ENCODE data around the gene MSH4.
"Not testable (repeated sequence)": the region's sequence is repeated elsewhere in the genome, so short reads cannot be mapped to it uniquely, and the experiment has no call there.

MSH4 gene

DNA sequence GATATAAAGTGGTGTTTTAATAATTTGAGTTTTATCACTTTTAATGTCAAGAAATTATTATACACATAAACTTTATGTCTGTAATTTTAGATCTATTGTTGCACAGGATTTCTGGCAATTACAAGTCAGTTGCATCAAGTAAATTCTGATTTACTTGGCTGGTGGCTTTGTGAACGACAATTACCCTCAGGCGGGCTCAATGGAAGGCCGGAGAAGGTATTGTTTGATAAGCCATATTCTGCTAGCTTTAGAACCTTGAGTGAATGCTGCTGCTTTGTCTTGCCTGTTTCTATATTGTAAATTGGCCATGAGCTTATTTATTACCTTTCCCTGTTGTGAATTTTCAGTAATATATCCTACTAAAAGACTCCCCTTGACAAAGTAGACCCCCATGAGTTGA is 4.6 kb upstream of the MSH4 start:
- H3K4me3 ChIP-seq (ENCODE audit: low read depth, low read length) = no peak overlapping the region
- TF ChIP-seq, protein P1, sequence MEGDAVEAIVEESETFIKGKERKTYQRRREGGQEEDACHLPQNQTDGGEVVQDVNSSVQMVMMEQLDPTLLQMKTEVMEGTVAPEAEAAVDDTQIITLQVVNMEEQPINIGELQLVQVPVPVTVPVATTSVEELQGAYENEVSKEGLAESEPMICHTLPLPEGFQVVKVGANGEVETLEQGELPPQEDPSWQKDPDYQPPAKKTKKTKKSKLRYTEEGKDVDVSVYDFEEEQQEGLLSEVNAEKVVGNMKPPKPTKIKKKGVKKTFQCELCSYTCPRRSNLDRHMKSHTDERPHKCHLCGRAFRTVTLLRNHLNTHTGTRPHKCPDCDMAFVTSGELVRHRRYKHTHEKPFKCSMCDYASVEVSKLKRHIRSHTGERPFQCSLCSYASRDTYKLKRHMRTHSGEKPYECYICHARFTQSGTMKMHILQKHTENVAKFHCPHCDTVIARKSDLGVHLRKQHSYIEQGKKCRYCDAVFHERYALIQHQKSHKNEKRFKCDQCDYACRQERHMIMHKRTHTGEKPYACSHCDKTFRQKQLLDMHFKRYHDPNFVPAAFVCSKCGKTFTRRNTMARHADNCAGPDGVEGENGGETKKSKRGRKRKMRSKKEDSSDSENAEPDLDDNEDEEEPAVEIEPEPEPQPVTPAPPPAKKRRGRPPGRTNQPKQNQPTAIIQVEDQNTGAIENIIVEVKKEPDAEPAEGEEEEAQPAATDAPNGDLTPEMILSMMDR (IDR thresholded peaks at IDR 0.05; ENCODE audit: low read depth, low read length) = no peak

DNA sequence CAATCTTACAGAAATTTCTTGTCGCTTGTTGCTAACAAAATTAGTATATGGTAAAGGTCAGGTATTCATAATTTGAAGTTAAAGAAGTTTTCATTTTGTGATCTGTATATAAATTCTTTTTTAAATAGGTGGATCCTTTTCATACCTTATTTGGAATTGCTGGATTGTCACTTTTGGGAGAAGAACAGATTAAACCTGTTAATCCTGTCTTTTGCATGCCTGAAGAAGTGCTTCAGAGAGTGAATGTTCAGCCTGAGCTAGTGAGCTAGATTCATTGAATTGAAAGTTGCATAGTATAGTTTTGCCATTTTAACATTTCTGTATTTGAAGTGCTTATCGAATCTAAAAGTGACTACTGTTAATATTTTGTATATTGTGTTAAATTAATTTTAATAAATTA is 2.3 kb upstream of the MSH4 start:
- TF ChIP-seq, protein P1 (IDR thresholded peaks at IDR 0.05; ENCODE audit: low read depth, low read length) = no peak
- H3K4me3 ChIP-seq (ENCODE audit: low read depth, low read length) = no peak overlapping the region

DNA sequence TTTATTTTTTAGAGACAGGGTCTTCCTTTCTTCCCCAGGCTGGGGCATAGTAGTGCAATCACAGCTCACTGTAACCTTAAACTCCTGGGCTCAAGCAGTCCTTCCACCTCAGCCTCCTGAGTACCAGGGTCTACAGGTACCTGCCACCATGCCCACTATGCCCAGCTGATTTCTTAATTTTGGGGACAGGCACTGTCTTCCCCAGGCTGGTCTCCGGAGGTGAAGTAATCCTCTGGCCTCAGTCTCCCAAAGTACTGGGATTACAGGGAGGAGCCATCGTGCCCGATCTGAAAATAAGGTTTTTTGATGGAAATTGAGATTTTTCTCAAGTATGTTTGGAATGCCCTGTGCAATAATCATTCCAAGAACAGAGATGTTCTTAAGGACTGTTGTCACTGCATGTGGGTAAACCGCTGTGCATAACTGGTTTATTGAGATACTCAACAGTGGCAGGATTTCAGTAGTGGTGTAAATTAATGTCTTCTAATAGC is 934 bp upstream of the MSH4 start:
- TF ChIP-seq, protein P1 (IDR thresholded peaks at IDR 0.05; ENCODE audit: low read depth, low read length) = no peak
- no peak overlapping the region for H3K4me3 ChIP-seq (ENCODE audit: low read depth, low read length)

DNA sequence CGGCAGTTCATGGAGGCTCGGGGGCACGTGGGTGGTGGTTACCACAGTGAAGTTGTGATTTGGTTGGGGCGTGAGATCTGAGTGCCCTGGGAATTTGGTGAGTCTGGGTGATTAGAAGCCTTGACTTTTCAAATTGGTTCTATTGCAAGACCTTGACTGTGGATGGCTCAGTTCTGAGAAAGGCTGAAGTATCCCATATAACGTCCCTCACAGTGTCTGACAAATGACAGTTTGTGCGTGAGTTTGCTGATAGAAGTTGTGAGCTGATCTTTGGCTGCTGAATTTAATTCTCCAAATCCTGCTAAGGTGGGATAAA is 549 bp downstream of the MSH4 start:
- no peak overlapping the region for H3K4me3 ChIP-seq (ENCODE audit: low read depth, low read length)
- TF ChIP-seq, protein P1 (IDR thresholded peaks at IDR 0.05; ENCODE audit: low read depth, low read length) = no peak

DNA sequence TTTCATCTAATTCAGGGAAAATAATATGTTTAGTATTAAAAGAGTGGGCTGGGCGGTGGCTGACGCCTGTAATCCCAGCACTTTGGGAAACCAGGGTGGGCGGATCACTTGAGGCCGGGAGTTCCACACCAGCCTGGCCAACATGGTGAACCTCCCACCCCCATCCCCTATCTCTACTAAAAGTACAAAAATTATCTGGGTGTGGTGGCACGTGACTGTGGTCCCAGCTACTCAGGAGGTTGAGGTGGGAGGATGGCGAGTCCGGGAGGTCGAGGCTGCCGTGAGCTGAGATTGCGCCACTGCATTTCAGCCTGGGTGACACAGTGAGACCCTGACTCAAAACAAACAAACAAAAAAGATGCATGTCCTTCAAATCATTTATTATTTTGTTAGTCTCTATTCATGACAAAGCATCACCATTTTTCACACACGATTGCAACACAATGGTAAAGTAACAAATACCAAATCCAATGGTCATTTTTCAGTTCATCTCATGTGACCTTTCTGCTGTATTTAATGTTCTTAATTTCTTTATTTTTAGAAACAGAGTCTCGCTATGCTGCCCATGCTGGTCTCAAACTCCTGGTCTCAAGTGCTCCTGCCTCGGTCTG is 1.0 kb downstream of the MSH4 start:
- H3K4me3 ChIP-seq (ENCODE audit: low read depth, low read length) = no peak overlapping the region
- TF ChIP-seq, protein P1 (IDR thresholded peaks at IDR 0.05; ENCODE audit: low read depth, low read length) = no peak

DNA sequence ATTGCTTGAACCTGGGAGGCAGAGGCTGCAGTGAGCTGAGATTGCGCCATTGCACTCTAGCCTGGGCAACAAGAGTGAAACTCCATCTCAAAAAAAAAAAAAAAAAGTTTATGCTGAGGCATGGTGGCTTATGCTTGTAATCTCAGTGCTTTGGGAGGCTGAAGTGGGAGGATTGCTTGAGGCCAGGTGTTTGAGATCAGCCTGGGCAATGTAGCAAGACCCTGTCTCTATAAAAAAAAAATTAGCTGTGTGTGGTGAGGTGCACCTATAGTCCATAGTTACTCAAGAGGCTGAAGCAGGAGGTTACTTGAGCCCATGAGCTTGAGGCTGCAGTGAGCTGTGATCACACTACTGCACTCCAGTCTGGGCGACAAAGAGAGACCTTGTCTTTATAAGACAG is 4.8 kb downstream of the MSH4 start:
- H3K4me3 ChIP-seq (ENCODE audit: low read depth, low read length) = not testable (repeated sequence)

DNA sequence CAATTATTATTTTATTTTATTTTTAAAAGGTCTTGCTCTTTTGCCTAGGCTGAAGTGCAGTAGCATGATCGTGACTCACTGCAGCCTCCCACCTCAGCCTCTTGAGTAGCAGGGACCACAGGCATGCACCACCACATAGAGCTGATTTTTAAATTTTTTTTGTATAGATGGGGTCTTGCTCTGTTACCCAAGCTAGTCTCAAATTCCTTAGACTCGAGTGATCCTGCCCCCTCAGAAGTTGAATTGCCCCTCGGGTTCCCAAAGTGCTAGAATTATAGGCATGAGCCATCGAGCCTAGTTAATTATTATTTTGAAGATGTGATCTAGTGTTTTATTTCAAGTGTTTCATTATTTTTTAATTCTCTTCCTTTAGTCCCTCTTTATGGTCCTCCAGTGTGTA is 12.2 kb downstream of the MSH4 start:
- H3K4me3 ChIP-seq (ENCODE audit: low read depth, low read length) = no peak overlapping the region
- TF ChIP-seq, protein P1 (IDR thresholded peaks at IDR 0.05; ENCODE audit: low read depth, low read length) = no peak

DNA sequence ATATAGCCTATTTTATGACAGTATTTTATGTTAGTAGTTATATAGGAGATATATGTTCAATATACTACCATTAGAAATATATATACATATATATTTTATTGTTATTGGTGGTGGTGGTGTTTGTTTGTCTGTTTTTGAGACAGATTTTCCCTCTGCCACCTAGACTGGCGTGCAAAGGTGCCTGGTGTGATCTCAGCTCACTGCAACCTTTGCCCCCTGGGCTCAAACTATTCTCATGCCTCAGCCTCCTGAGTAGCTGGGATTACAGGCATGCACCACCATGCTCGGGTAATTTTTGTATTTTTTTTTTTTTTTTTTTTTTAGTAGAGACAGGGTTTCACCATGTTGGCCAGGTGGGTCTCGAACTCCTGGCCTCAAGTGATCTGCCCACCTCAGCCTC is 13.4 kb downstream of the MSH4 start:
- not testable (repeated sequence) for H3K4me3 ChIP-seq (ENCODE audit: low read depth, low read length)

Measured in WI38 (cell line).